Smooth muscle cell (in vitro differentiated cells): ENCODE results near the gene PALB2. TPM values are rescaled to one million over a fixed set of nuclear protein-coding genes. Genes with fewer than 3 reads are reported as not detected.

ENCODE experiments used
- DNase-seq: peaks from one replicate; lab custom pipeline; 2025; ENCODE audit not compliant: unreplicated experiment; lab: John Stamatoyannopoulos, UW
- H2AFZ ChIP-seq: fragments of 200-600 bp; sonication (generic); 2 replicates; pipeline ENCODE4 v1.6.0; 2016; ENCODE audit warnings: antibody characterized with exemption, low read depth, mild to moderate bottlenecking
- H3F3A ChIP-seq: fragments of 200-600 bp; sonication (generic); 2 replicates; pipeline ENCODE4 v1.6.0; 2017; ENCODE audit warnings: antibody characterized with exemption, low read depth
- H3K27ac ChIP-seq: fragments of 200-600 bp; sonication (generic); 2 replicates; pipeline ENCODE4 v1.5.1; 2016; ENCODE audit warnings: low read depth, mild to moderate bottlenecking
- H3K27me3 ChIP-seq: fragments of 200-600 bp; sonication (generic); 2 replicates; pipeline ENCODE4 v1.6.1; 2016; ENCODE audit warnings: low read depth, mild to moderate bottlenecking
- H3K36me3 ChIP-seq: fragments of 200-600 bp; sonication (generic); 2 replicates; pipeline ENCODE4 v1.5.1; 2016; ENCODE audit warnings: low read depth
- H3K4me1 ChIP-seq: fragments of 200-600 bp; sonication (generic); 2 replicates; pipeline ENCODE4 v1.5.1; 2016; ENCODE audit warnings: low read depth
- H3K4me2 ChIP-seq: fragments of 200-600 bp; sonication (generic); 2 replicates; pipeline ENCODE4 v1.6.0; 2016; ENCODE audit warnings: mild to moderate bottlenecking
- H3K4me3 ChIP-seq: fragments of 200-600 bp; sonication (generic); 2 replicates; pipeline ENCODE4 v1.5.1; 2016; ENCODE audit warnings: mild to moderate bottlenecking
- H3K79me2 ChIP-seq: fragments of 200-600 bp; sonication (generic); 2 replicates; pipeline ENCODE4 v1.6.0; 2016; ENCODE audit warnings: low read depth, mild to moderate bottlenecking
- H3K9ac ChIP-seq: fragments of 200-600 bp; sonication (generic); 2 replicates; pipeline ENCODE4 v1.6.0; 2016; ENCODE audit warnings: low read depth
- H3K9me3 ChIP-seq: fragments of 200-600 bp; sonication (generic); replicated peaks from 2 replicates; pipeline ENCODE4 v1.5.1; 2016; ENCODE audit warnings: low read depth
- H4K20me1 ChIP-seq: fragments of 200-600 bp; sonication (generic); 2 replicates; pipeline ENCODE4 v1.6.0; 2016; ENCODE audit warnings: low read depth
- CTCF ChIP-seq: fragments of 200-600 bp; sonication (generic); IDR thresholded peaks from 2 replicates; pipeline ENCODE4 v1.5.1; 2017; ENCODE audit warnings: borderline replicate concordance, mild to moderate bottlenecking, antibody characterized with exemption; ENCODE audit not compliant: insufficient read depth, poor library complexity, severe bottlenecking
- WGBS: methylation state at CpG from one replicate; pipeline ENCODE4 v1.1.7; 2016; ENCODE audit warnings: low lambda C conversion rate; 5-methylcytosine and 5-hydroxymethylcytosine counted together
- polyA plus RNA-seq: library from polyadenylated mRNA; unstranded; fragments of >200 nt; fragmentation: Nextera tagmentation; extraction: Ambion mirVana; gene quantifications from 2 replicates; pipeline ENCODE4 v1.2.1, GENCODE V29; 2016
- total RNA-seq: library from RNA; depleted of rRNA; stranded (reverse); fragments of >200 nt; gene quantifications from 2 replicates; pipeline ENCODE4 v1.2.3, GENCODE V29; 2014

PALB2 gene
- total and polyA plus RNA-seq, 2 experiments from 2014 or later = 4.1 to 4.6 TPM

GRCh38 chr16:23666571-23667354 is 25.7 kb upstream of the PALB2 start:
- Histone ChIP-seq H3K4me3 (no peak overlapping the region), H3K36me3 (no peaks in the 10 kb centered on the region), H3K79me2 (no peaks in the 10 kb centered on the region), H3K9me3 (no peaks in the 10 kb centered on the region), H2AFZ (no peak overlapping the region), H4K20me1 (no peaks in the 10 kb centered on the region), H3K27me3 (peaks cover 3% of the 10 kb centered on the region), H3K4me2 (no peak overlapping the region), H3K27ac (no peak overlapping the region), H3K4me1 (no peaks in the 10 kb centered on the region), H3F3A (no peaks in the 10 kb centered on the region), H3K9ac (no peak overlapping the region)
- TF ChIP-seq CTCF = no peak
- WGBS = 91% methylated on average over 7 of the region's 7 CpGs
- no peak for DNase-seq

GRCh38 chr16:23663918-23664317 is 22.8 kb upstream of the PALB2 start:
- Histone ChIP-seq H3K79me2 (no peaks in the 10 kb centered on the region), H3F3A (no peaks in the 10 kb centered on the region), H3K4me1 (no peaks in the 10 kb centered on the region), H3K9me3 (no peaks in the 10 kb centered on the region), H3K27me3 (peaks cover 3% of the 10 kb centered on the region), H3K4me3 (no peak overlapping the region), H2AFZ (no peak overlapping the region), H4K20me1 (no peaks in the 10 kb centered on the region), H3K27ac (no peak overlapping the region), H3K36me3 (no peaks in the 10 kb centered on the region), H3K9ac (no peak overlapping the region), H3K4me2 (no peak overlapping the region)
- no peak for DNase-seq
- no peak for TF ChIP-seq CTCF
- WGBS = 93% methylated on average over 2 of the region's 2 CpGs

DNA sequence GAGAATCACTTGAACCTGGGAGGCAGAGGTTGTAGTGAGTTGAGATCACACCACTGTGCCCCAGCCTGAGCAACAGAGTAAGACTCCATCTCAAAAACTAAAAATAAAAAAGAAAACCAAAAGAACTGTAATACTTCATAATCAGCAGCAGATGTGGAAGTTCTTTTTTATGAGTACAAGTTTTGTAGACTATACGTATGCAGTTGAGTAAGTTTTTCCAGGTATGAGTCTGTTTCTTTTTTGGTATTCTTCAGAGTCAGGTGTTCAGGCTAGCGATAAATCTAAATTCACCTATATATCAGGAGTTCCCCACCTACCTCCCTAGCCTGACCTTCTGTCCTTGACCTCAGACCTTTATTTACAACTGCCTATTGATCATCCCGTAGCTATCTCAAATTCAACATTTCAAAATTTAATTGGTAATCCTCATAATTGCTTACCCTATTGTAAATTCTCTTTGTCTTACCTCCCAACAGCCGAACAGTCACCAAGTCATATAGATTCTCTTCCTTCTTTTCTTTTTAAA is 10.9 kb upstream of the PALB2 start:
- Histone ChIP-seq H3F3A (no peaks in the 10 kb centered on the region), H3K4me2 (no peak overlapping the region), H3K4me1 (no peaks in the 10 kb centered on the region), H3K27me3 (no peaks in the 10 kb centered on the region), H3K4me3 (no peak overlapping the region), H3K9ac (no peak overlapping the region), H3K36me3 (no peaks in the 10 kb centered on the region), H2AFZ (no peak overlapping the region), H3K27ac (no peak overlapping the region), H3K79me2 (peaks cover 11% of the 10 kb centered on the region), H4K20me1 (peaks cover 38% of the 10 kb centered on the region), H3K9me3 (no peaks in the 10 kb centered on the region)
- no peak for DNase-seq
- WGBS = 92% methylated on average over 4 of the region's 4 CpGs
- no peak for TF ChIP-seq CTCF
